Activated CD4-positive, alpha-beta T cell treated with anti-CD3 and anti-CD28 coated beads for 36 hours (primary cell): ENCODE measurements around the gene KLF6. TPM values are rescaled to one million over a fixed set of nuclear protein-coding genes. Genes with fewer than 3 reads are reported as not detected.
A peak's percentile ranks its signal among the peaks of the same experiment; 100 is the strongest.

Experiments used
- ATAC-seq: fragments of 200-7000 bp; cut with Tn5 transposase; one replicate; pipeline ENCODE4 v1.10.0; 2021; ENCODE audit warnings: mild to moderate bottlenecking, moderate library complexity
- CTCF ChIA-PET: fragments of 350-600 bp; sonication (Branson Sonifier 250); formaldehyde crosslinking; loops from one replicate; lab custom pipeline; 2021; ENCODE audit warnings: antibody characterized with exemption; lab: Charles Lee
- POLR2A ChIA-PET: fragments of 350-600 bp; sonication (Branson Sonifier 250); formaldehyde crosslinking; loops from one replicate; lab custom pipeline; 2021; ENCODE audit warnings: antibody characterized with exemption, inconsistent platforms; lab: Charles Lee
- DNase-seq: peaks from one replicate; pipeline ENCODE4 v3.0.0-alpha.2; 2020
- H3K27ac Mint-ChIP-seq: one replicate; pipeline ENCODE4 v1.8.0; 2021; ENCODE audit warnings: mixed read lengths
- H3K27me3 Mint-ChIP-seq: one replicate; pipeline ENCODE4 v1.8.0; 2021; ENCODE audit warnings: mixed read lengths
- H3K36me3 Mint-ChIP-seq: one replicate; pipeline ENCODE4 v1.8.0; 2021; ENCODE audit warnings: low read depth, mixed read lengths
- H3K4me1 Mint-ChIP-seq: one replicate; pipeline ENCODE4 v1.8.0; 2021; ENCODE audit warnings: mixed read lengths
- H3K4me3 Mint-ChIP-seq: one replicate; pipeline ENCODE4 v1.8.0; 2021; ENCODE audit warnings: mild to moderate bottlenecking, moderate library complexity, mixed read lengths
- H3K9me3 Mint-ChIP-seq: one replicate; pipeline ENCODE4 v1.8.0; 2021; ENCODE audit warnings: low read depth, mixed read lengths
- intact Hi-C, 2 experiments: fragments of 100-400 bp; cut with DNase I in 1 of 2; cut with micrococcal nuclease in 1 of 2; formaldehyde crosslinking; loops; one replicate each; pipeline versions ENCODE4 v1.14.2 to v1.15.1; 2022 to 2024; cut with DNase I, micrococcal nuclease
- total RNA-seq, 2 experiments: library from RNA; stranded (reverse); gene quantifications; one replicate each; pipeline ENCODE4 v1.2.3, GENCODE V29; 2021

KLF6 gene
- total RNA-seq, 2 experiments from 2014 or later, result 107 to 114 TPM

DNA sequence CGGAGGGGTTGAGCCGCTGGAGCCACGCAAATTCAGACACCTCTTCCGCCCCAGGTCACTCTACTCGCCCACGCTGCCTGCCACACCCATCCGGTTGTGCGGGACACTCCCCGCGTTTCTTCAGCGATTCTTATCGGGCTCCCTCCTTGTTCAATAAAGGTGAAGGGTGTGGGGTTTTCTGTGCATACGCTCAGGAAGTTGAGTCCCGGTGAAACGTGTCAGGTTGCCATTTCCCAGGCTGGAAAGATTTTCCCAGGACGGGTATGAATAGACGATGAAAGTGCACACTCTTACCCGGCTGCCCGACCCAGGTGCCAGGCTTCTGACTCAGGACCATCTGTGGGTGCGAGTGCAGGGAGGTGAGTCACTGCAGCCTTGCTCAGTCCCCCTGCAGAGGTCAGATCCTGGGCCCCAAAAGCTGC lies 22.0 kb downstream of the KLF6 start:
- intact Hi-C loops, result loop anchor here in 1 of 2 experiments (5.0 kb wide), 1 partner anchor 96 kb away; no protein-coding TSS in a partner anchor
- peaks cover 6% of the 10 kb centered on the region for H3K36me3 Mint-ChIP-seq
- DNase-seq, result peak; percentile 53
- H3K9me3 Mint-ChIP-seq, result peaks cover 5% of the 10 kb centered on the region
- no peak for ATAC-seq
- H3K27ac Mint-ChIP-seq, result peak overlapping the region; percentile 24
- POLR2A ChIA-PET, result interaction anchor here (0.7 to 1.2 kb wide), 2 partner anchors 12 to 15 kb away, joined by 3 to 6 read pairs; no protein-coding TSS in a partner anchor
- CTCF ChIA-PET, result interaction anchor here (1.2 kb wide), 1 partner anchor 48 kb away, joined by 3 read pairs; no protein-coding TSS in a partner anchor
- no peaks in the 10 kb centered on the region for H3K27me3 Mint-ChIP-seq
- peak overlapping the region; percentile 1 for H3K4me3 Mint-ChIP-seq
- H3K4me1 Mint-ChIP-seq, result peaks cover 88% of the 10 kb centered on the region

DNA sequence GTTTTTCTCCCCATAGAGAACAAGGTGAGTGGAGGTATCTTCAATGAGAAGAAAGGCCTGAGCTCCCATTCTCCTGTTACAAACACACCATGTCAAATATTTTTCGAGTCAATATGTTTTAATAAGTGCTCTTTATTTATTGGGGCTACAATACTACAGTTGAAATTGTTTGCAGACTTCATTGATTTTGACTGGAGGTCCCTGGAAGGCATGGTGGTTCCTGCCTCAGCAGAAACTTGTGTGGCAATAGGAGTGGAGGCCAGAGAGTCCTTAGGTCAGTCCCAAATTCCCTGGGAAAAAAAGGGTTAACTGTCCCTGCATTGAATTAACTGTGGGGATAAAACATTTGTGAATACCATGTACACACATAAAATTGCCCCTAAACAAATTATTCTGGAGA lies 22.7 kb downstream of the KLF6 start:
- H3K4me1 Mint-ChIP-seq, result peaks cover 95% of the 10 kb centered on the region
- ATAC-seq (no peak), DNase-seq (no peak)
- ChIA-PET CTCF (interaction anchor here (1.2 to 2.2 kb wide), 3 partner anchors 16 to 568 kb away, joined by 3 to 6 read pairs (median 5); no protein-coding TSS in a partner anchor), POLR2A (interaction anchor here (0.7 to 2.2 kb wide), 3 partner anchors 13 to 140 kb away, joined by 3 to 23 read pairs (median 8); partner anchors contain the start of gene KLF6)
- no peak overlapping the region for H3K4me3 Mint-ChIP-seq
- H3K9me3 Mint-ChIP-seq, result peaks cover 5% of the 10 kb centered on the region
- intact Hi-C loops, result loop anchor here in 1 of 2 experiments (5.0 kb wide), 1 partner anchor 95 kb away; no protein-coding TSS in a partner anchor
- no peaks in the 10 kb centered on the region for H3K27me3 Mint-ChIP-seq
- H3K36me3 Mint-ChIP-seq, result peaks cover 6% of the 10 kb centered on the region
- H3K27ac Mint-ChIP-seq, result peak overlapping the region; percentile 31

DNA sequence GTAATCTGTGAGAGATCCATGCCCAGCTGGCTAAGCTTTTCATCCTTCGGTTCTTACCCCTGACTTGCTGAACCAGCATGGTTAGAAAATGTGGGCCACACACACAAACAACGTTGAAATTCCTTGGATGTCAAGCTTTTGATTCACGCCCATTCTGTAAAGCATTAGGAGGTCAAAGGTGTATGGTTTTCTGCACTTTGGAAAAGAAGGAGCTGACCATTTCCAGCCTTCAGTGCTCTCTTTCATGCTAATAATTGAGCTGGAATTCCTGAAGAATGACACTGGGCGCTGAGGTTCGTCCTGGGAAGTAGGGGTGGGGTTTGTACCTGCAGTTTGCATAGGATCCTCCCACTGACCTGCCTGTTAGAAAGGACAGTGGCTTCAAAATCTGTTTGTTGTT lies 23.1 kb downstream of the KLF6 start:
- Mint-ChIP-seq H3K27ac (peak overlapping the region; percentile 31), H3K4me3 (no peak overlapping the region), H3K27me3 (no peaks in the 10 kb centered on the region), H3K9me3 (peaks cover 5% of the 10 kb centered on the region), H3K36me3 (peaks cover 6% of the 10 kb centered on the region), H3K4me1 (peaks cover 97% of the 10 kb centered on the region)
- DNase-seq (no peak), ATAC-seq (no peak)
- intact Hi-C loops, result loop anchor here (1.0 to 5.0 kb wide), 3 partner anchors 15 to 139 kb away; no protein-coding TSS in a partner anchor
- CTCF ChIA-PET, result interaction anchor here (0.9 to 2.2 kb wide), 6 partner anchors 16 to 568 kb away, joined by 3 to 6 read pairs (median 4); no protein-coding TSS in a partner anchor
- POLR2A ChIA-PET, result interaction anchor here (0.7 to 2.2 kb wide), 6 partner anchors 13 to 140 kb away, joined by 3 to 23 read pairs (median 5); partner anchors contain the start of gene KLF6

DNA sequence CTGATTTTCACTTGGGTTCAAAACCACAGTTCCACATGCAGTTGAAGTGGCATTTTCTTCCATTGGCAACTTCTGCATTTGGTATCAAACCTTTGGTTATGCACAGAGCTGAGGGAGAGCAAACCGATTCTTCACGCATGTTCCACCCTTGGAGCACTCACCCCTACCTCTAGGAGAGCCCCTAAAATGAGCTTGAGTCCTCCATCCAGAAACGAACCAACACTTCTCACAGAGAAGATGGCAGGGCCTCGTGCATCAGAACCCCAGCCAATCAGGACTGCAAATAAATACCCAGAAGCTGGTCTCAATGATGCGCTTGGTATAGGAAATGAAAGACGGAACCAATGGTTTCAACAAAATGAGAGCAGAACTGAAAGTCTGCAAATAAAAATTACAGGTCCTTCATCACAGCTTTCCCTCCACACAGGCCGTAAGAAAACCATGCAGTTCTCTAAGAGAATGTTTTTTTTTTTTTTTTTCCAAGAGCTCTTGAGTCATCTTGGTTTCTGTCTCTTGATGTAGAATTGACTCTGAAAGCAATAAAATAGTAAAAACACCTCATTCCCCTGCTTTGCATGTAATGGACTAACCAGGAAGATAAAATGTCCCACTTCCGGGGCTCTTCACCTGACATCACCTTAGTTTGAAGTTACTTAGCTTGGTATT lies 23.9 kb downstream of the KLF6 start:
- intact Hi-C loops, result loop anchor here (1.0 to 5.0 kb wide), 3 partner anchors 16 to 138 kb away; no protein-coding TSS in a partner anchor
- Mint-ChIP-seq H3K4me1 (peaks cover 97% of the 10 kb centered on the region), H3K27ac (peak overlapping the region; percentile 85), H3K36me3 (peaks cover 6% of the 10 kb centered on the region), H3K9me3 (peaks cover 5% of the 10 kb centered on the region), H3K27me3 (no peaks in the 10 kb centered on the region), H3K4me3 (peak overlapping the region; percentile 1)
- POLR2A ChIA-PET, result interaction anchor here (0.6 to 2.2 kb wide), 7 partner anchors 14 to 108 kb away, joined by 3 to 23 read pairs (median 5); partner anchors contain the start of gene KLF6
- DNase-seq, result peak; percentile 54
- CTCF ChIA-PET, result interaction anchor here (0.9 to 2.2 kb wide), 5 partner anchors 17 to 567 kb away, joined by 3 to 6 read pairs (median 4); no protein-coding TSS in a partner anchor
- peak; percentile 37 for ATAC-seq

DNA sequence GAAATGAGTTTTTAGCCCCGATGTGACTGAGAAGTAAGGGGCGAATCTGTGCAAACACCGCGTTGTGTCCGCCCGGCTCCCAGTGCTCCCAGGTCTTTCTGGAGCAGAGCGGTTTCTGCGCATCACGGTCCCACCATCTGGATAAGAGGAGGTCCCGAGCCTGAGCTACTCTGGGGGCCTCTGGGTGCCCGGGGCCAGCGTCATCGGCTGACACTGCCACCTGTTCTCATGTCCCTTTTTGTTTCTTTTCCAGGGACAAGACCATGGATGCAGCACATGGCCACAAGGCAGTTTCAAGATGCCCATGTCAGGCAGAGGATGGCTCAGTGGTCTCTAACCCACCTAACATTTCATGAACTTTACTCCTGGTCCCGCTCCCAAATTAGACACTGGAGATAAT lies 24.9 kb downstream of the KLF6 start:
- H3K27me3 Mint-ChIP-seq, result no peaks in the 10 kb centered on the region
- no peak for DNase-seq
- peaks cover 97% of the 10 kb centered on the region for H3K4me1 Mint-ChIP-seq
- H3K27ac Mint-ChIP-seq, result peak overlapping the region; percentile 99
- no peak overlapping the region for H3K4me3 Mint-ChIP-seq
- ChIA-PET CTCF (no interaction called here), POLR2A (no interaction called here)
- no peak for ATAC-seq
- peaks cover 6% of the 10 kb centered on the region for H3K36me3 Mint-ChIP-seq
- intact Hi-C loops, result loop anchor here (2.0 to 5.0 kb wide), 2 partner anchors 93 to 137 kb away; no protein-coding TSS in a partner anchor
- peaks cover 5% of the 10 kb centered on the region for H3K9me3 Mint-ChIP-seq

DNA sequence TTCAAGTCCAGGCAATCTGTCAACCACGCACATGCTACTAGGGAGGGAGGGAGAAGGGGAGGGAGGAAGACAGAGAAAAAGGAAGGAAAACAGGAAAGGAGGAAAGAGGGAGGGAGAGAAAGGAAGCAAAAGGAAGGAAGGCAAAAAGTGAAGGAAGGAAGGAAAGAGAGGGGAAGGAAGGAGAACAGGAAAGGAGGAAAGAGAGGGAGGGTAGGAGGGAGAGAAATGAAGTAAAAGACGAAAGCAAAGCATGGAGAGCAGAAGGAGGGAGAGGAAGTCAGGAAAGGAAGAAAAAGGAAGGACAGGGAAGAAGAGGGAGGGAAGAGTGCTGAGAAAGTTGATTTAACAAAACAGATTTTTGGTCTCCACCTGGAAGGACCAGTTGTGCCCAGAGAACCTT lies 25.6 kb downstream of the KLF6 start:
- intact Hi-C loops, result loop anchor here (2.0 to 5.0 kb wide), 5 partner anchors 72 to 893 kb away; no protein-coding TSS in a partner anchor
- peaks cover 5% of the 10 kb centered on the region for H3K9me3 Mint-ChIP-seq
- no peaks in the 10 kb centered on the region for H3K27me3 Mint-ChIP-seq
- H3K27ac Mint-ChIP-seq, result peak overlapping the region; percentile 99
- H3K36me3 Mint-ChIP-seq, result peaks cover 6% of the 10 kb centered on the region
- ATAC-seq (no peak), DNase-seq (no peak)
- ChIA-PET POLR2A (no interaction called here), CTCF (no interaction called here)
- H3K4me1 Mint-ChIP-seq, result peaks cover 95% of the 10 kb centered on the region
- no peak overlapping the region for H3K4me3 Mint-ChIP-seq

DNA sequence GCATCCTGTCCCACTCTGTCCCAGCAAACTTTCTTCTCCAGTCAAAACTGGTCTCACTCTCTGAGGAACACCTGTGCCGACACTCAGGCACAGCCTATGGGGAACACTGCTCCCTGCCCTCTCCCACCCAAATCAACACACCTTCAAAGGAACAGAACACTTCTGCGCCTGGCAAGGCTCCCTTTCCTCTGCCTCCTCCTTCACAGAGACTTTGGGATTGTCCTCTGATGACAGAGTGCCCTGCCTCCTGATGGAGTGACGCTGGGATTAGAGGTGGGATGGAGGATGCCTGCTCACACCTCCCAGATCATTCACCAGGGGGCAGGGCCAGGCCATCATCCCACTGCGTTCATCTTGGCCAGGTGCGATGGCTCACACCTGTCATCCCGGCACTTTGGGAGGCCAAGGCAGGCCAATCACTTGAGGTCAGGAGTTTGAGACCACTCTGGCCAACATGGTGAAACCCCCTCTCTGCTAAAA lies 26.5 kb downstream of the KLF6 start:
- Mint-ChIP-seq H3K36me3 (peaks cover 6% of the 10 kb centered on the region), H3K9me3 (peaks cover 5% of the 10 kb centered on the region), H3K27me3 (no peaks in the 10 kb centered on the region), H3K4me3 (peak overlapping the region; percentile 66), H3K4me1 (peaks cover 87% of the 10 kb centered on the region), H3K27ac (peak overlapping the region; percentile 99)
- ATAC-seq (no peak), DNase-seq (no peak)
- intact Hi-C loops, result loop anchor here (1.0 to 5.0 kb wide), 9 partner anchors 46 to 894 kb away; no protein-coding TSS in a partner anchor
- CTCF ChIA-PET, result no interaction called here
- POLR2A ChIA-PET, result interaction anchor here (1.4 to 2.1 kb wide), 6 partner anchors 17 to 52 kb away, joined by 5 to 20 read pairs (median 16); partner anchors contain the start of gene KLF6

DNA sequence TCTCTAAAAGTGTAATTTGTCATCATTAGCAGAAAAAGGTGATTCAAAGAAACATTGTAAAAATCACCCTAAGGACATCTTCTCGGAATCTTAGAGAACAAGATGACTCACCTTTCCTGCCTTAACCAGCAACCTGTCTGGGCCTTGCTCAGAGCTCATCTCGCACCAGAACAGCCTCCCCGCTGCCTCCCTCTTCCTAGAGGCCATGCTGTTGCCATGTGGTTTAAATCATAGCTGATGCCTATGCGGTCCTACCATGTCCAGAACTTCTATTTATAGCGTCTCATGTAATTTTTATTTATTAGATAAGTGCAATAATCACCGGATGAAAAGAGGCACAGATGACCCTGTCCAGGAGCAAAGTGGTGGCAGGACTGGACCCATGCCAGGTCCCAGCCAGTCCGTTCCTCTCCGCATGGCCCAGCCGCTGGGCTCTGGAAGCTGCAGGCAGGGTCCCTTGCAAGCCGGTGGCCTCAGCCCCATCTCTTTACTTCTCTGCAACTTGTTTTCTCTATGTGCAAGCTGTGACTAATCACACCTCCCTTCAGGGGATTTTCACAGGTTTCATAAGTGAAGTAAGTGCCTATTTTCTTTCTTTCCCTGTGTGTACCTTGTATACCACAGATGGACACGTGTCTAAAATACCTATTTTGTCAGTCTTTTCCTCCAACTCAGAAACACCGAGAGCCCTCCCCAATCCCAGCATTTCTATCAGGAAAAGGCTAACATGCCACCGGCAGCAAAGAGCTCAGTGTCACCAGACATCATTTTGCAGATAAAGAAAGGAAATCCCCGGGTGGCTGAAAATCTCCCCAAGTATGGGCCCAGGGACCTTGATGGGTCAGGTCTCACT lies 27.1 kb downstream of the KLF6 start:
- Mint-ChIP-seq H3K27me3 (no peaks in the 10 kb centered on the region), H3K4me3 (peak overlapping the region; percentile 66), H3K4me1 (peaks cover 80% of the 10 kb centered on the region), H3K36me3 (peaks cover 6% of the 10 kb centered on the region), H3K27ac (peak overlapping the region; percentile 99), H3K9me3 (peaks cover 5% of the 10 kb centered on the region)
- ATAC-seq (peak; percentile 80), DNase-seq (peak; percentile 80)
- POLR2A ChIA-PET, result interaction anchor here (0.6 to 2.1 kb wide), 9 partner anchors 18 to 450 kb away, joined by 3 to 20 read pairs (median 8); partner anchors contain the start of gene KLF6
- CTCF ChIA-PET, result interaction anchor here (0.6 to 1.0 kb wide), 4 partner anchors 15 to 564 kb away, joined by 3 to 4 read pairs (median 3); no protein-coding TSS in a partner anchor
- intact Hi-C loops, result loop anchor here (1.0 to 5.0 kb wide), 12 partner anchors 18 to 894 kb away; no protein-coding TSS in a partner anchor

DNA sequence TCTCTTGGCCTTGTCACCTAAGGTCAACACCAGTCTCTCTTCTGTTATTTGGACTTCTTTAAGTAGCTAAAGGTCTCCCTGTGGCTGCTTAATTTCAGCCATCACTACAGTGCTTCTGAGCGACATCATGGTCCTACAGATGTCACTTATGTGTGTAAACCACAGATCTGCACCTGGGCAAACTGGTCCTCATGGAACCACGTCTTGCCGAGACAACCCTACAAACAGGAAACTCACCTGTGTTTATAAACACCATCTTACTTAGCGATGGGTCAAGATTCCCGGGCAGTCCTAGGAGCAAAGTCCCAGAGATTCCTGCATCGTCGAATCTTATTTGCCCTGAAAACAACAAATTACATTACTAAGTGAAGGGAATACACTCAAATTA lies 27.8 kb downstream of the KLF6 start:
- peak; percentile 39 for DNase-seq
- H3K27me3 Mint-ChIP-seq, result no peaks in the 10 kb centered on the region
- peak overlapping the region; percentile 66 for H3K4me3 Mint-ChIP-seq
- H3K4me1 Mint-ChIP-seq, result peaks cover 74% of the 10 kb centered on the region
- peaks cover 5% of the 10 kb centered on the region for H3K9me3 Mint-ChIP-seq
- ChIA-PET POLR2A (interaction anchor here (0.8 to 2.1 kb wide), 8 partner anchors 17 to 213 kb away, joined by 4 to 20 read pairs (median 12); partner anchors contain the start of gene KLF6), CTCF (interaction anchor here (0.6 to 1.0 kb wide), 4 partner anchors 15 to 564 kb away, joined by 3 to 4 read pairs (median 3); no protein-coding TSS in a partner anchor)
- peak overlapping the region; percentile 99 for H3K27ac Mint-ChIP-seq
- peaks cover 6% of the 10 kb centered on the region for H3K36me3 Mint-ChIP-seq
- ATAC-seq, result peak; percentile 10
- intact Hi-C loops, result loop anchor here (1.0 to 5.0 kb wide), 8 partner anchors 17 to 895 kb away; no protein-coding TSS in a partner anchor

DNA sequence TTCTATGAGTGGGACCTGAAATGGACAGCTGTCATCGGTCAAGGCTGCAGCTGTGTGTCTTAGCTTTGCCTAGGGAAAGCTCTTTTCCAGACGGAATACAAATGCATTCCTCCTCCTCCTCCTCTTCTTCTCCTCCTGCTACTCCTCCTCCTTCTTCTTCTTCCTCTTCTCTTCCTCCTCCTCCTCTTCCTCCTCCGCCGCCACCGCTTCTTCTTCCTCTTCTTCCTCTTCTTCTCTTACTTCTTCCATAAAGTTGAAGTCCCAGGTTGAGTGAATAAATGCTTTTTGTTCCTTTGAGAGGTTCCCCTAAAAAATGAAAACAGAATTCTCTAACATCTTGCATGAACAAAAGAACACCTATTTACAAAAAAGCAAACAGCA lies 28.7 kb downstream of the KLF6 start:
- ATAC-seq, result no peak
- DNase-seq, result no peak
- H3K9me3 Mint-ChIP-seq, result peaks cover 5% of the 10 kb centered on the region
- peaks cover 65% of the 10 kb centered on the region for H3K4me1 Mint-ChIP-seq
- H3K27me3 Mint-ChIP-seq, result no peaks in the 10 kb centered on the region
- ChIA-PET CTCF (interaction anchor here (1.9 kb wide), 1 partner anchor 16 kb away, joined by 9 read pairs; no protein-coding TSS in a partner anchor), POLR2A (interaction anchor here (1.3 kb wide), 1 partner anchor 29 kb away, joined by 5 read pairs; the partner anchor contains the start of gene KLF6)
- peak overlapping the region; percentile 99 for H3K27ac Mint-ChIP-seq
- no peak overlapping the region for H3K4me3 Mint-ChIP-seq
- intact Hi-C loops, result loop anchor here (5.0 kb wide), 4 partner anchors 69 to 896 kb away; no protein-coding TSS in a partner anchor
- H3K36me3 Mint-ChIP-seq, result peaks cover 6% of the 10 kb centered on the region
